Body of pancreas (tissue), 4 donors: ENCODE data around the gene RAB11FIP4.

Experiments used
- CTCF ChIP-seq, 7 experiments: fragments of 450-650 bp in 4 of 7; fragments of 200-600 bp in 3 of 7; sonication (generic) in 3 of 7; IDR thresholded peaks; one replicate each; pipeline ENCODE4 v1.5.1; 2016 to 2019; ENCODE audit warnings: antibody characterized with exemption in 7 of 7
- POLR2A ChIP-seq, 3 donors: fragments of 450-650 bp; IDR thresholded peaks; one replicate each; pipeline ENCODE4 v1.6.1; 2016; ENCODE audit warnings: antibody characterized with exemption in 3 of 3, mild to moderate bottlenecking in 2 of 3

- TF ChIP-seq CTCF (IDR thresholded peaks at IDR 0.05) (no peak), POLR2A (IDR thresholded peaks at IDR 0.05) (no peak)
Observed at GRCh38 chr17:31457391-31458234, 66.1 kb downstream of the RAB11FIP4 start.
